ENCODE results near the gene SLX9. TPM values are rescaled to one million over a fixed set of nuclear protein-coding genes. Genes with fewer than 3 reads are reported as not detected.
"Not testable (repeated sequence)": the region's sequence is repeated elsewhere in the genome, so short reads cannot be mapped to it uniquely, and the experiment has no call there.

Gene SLX9
- total and polyA plus RNA-seq, 8 donors, result 5.4 to 83.4 (median 19.3) TPM

- intact Hi-C loops (cut with DNase I; ENCODE audit: low total_unique reads), result no loop called here
- H3K27ac ChIP-seq, result peak overlapping the region in 1 of 5 donors; percentile 42
- DNase-seq, result no peak
- peaks cover 4 to 61% (median 53%) of the 10 kb centered on the region in 4 donors for H3K36me3 ChIP-seq
- no peaks in the 10 kb centered on the region for H3K9me3 ChIP-seq
- H3K4me1 ChIP-seq, result peaks cover 0 to 16% (median 0%) of the 10 kb centered on the region in 4 donors
- WGBS, 5 donors, result 77 to 93% (median 89%) methylated on average over 9 to 42 of the region's 42 CpGs
- no peak overlapping the region for H3K4me3 ChIP-seq
- H3K27me3 ChIP-seq, result no peaks in the 10 kb centered on the region
- TF ChIP-seq POLR2A (IDR thresholded peaks at IDR 0.05) (no peak), POLR2AphosphoS5 (IDR thresholded peaks at IDR 0.05) (no peak), CTCF (IDR thresholded peaks at IDR 0.05) (no peak), EP300 (IDR thresholded peaks at IDR 0.05) (no peak)
Observed at GRCh38 chr21:44975720-44976555, 36.1 kb downstream of the SLX9 start.

- DNase-seq; intact Hi-C loops (cut with DNase I; ENCODE audit: low total_unique reads): not testable (repeated sequence)
- peaks cover 4 to 58% (median 51%) of the 10 kb centered on the region in 4 donors for H3K36me3 ChIP-seq
Observed at GRCh38 chr21:44976556-44977393, 36.9 kb downstream of the SLX9 start.

GRCh38 chr21:44977616-44978340, 37.9 kb downstream of the SLX9 start:
- intact Hi-C loops (cut with DNase I; ENCODE audit: low total_unique reads), result no loop called here
- no peak for DNase-seq
- no peak for TF ChIP-seq POLR2A (IDR thresholded peaks at IDR 0.05)
- TF ChIP-seq POLR2AphosphoS5 (IDR thresholded peaks at IDR 0.05), result no peak
- TF ChIP-seq EP300 (IDR thresholded peaks at IDR 0.05), result no peak
- no peak for TF ChIP-seq CTCF (IDR thresholded peaks at IDR 0.05)
- Histone ChIP-seq H3K4me3 (no peak overlapping the region), H3K4me1 (peaks cover 0 to 17% (median 4%) of the 10 kb centered on the region in 4 donors), H3K9me3 (no peaks in the 10 kb centered on the region), H3K36me3 (peaks cover 4 to 51% (median 47%) of the 10 kb centered on the region in 4 donors), H3K27me3 (no peaks in the 10 kb centered on the region), H3K27ac (no peak overlapping the region)
- WGBS, 5 donors, result 95 to 97% (median 97%) methylated on average over 4 to 22 of the region's 22 CpGs

More at GRCh38 chr21:44976556-44977393, 36.9 kb downstream of the SLX9 start:
- not testable (repeated sequence) for H3K4me3 ChIP-seq, H3K27ac ChIP-seq, H3K27me3 ChIP-seq, H3K9me3 ChIP-seq
- WGBS, 5 donors, result 90 to 96% (median 93%) methylated on average over 8 to 25 of the region's 25 CpGs
- peaks cover 0 to 16% (median 0%) of the 10 kb centered on the region in 4 donors for H3K4me1 ChIP-seq

- intact Hi-C loops (cut with DNase I; ENCODE audit: low total_unique reads), result no loop called here
- 75 to 82% (median 79%) methylated on average over 12 to 20 of the region's 20 CpGs for WGBS, 5 donors
- no peak for TF ChIP-seq POLR2A (IDR thresholded peaks at IDR 0.05)
- TF ChIP-seq EP300 (IDR thresholded peaks at IDR 0.05), result no peak
- no peak for TF ChIP-seq POLR2AphosphoS5 (IDR thresholded peaks at IDR 0.05)
- no peak for TF ChIP-seq CTCF (IDR thresholded peaks at IDR 0.05)
Observed at GRCh38 chr21:44979687-44980561, 40.1 kb downstream of the SLX9 start.

More at GRCh38 chr21:44979687-44980561, 40.1 kb downstream of the SLX9 start:
- no peak for DNase-seq
- H3K27me3 ChIP-seq, result no peaks in the 10 kb centered on the region
- H3K36me3 ChIP-seq, result peaks cover 4 to 32% (median 31%) of the 10 kb centered on the region in 4 donors
- peak overlapping the region in 2 of 5 donors; percentile 17 to 49 for H3K27ac ChIP-seq
- no peaks in the 10 kb centered on the region for H3K9me3 ChIP-seq
- H3K4me1 ChIP-seq, result peaks cover 0 to 30% (median 9%) of the 10 kb centered on the region in 4 donors
- no peak overlapping the region for H3K4me3 ChIP-seq

Measured in stomach (tissue), 9 donors.